Measurements from ENCODE around the gene GYPC. TPM values are rescaled to one million over a fixed set of nuclear protein-coding genes. Genes with fewer than 3 reads are reported as not detected.
"Not testable (repeated sequence)": the region's sequence is repeated elsewhere in the genome, so short reads cannot be mapped to it uniquely, and the experiment has no call there.

Gene GYPC
- total RNA-seq, 1 experiment from 2014 or later: 4.1 TPM

DNA sequence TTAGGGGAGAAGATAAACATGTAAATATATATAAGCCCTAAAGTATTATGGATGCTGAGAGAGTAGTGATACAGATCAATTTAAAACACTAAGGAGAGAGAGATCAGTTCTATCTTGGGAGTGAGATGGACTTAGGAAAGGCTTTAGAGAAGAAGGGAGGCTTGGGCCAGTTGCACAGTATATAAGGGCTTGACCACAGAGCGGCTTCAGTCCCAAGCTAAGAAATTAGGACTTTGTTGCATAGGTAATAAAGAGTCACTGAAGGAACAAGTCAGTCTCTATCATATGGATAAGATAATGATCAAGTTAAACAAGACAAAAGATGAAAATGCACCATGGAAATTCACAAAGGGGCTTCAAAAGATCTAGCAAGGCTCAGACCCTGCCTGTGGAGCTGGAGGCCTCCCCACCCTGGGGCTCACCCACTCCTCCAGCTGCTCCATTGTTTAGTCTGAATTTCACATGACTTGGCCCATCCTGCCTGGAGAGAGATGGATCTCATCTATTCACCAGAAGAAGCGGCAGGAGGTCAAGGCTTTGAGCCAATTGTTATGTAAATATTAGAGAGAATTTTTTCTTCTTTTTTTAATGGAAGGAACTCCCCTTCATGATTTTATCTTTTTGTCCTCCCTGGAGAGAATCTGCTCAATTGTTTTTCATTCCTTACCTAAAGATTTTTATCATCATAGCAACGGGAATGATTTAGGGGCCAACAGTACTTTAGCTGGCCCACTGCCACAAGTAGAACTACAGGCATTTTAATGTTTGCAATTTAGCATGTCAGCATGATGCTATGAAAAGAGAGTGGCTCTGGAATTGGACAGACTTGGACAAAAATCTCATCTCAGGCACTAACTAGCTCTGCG, 44.0 kb downstream of the GYPC start:
- no peak for DNase-seq (ENCODE audit: low read depth)

DNA sequence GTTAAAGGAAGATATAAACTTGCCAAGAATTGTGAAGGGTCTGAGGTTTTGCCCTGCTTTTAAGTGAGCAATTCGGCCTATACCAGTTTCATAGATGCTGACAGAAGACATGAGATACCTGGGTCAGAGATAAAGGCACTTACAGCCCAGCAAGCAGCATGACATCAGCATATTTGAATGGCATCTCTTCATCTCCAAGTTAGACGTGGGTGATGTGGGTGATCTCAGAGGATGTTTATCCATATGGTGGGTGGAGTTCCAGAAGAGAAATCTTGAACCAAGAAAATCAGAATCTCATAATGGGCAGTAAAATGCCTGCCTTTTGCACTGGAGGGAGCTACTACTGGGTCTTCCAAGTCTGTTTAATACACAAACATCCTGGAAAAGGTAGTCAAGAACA, 44.7 kb downstream of the GYPC start:
- DNase-seq (ENCODE audit: low read depth): no peak

DNA sequence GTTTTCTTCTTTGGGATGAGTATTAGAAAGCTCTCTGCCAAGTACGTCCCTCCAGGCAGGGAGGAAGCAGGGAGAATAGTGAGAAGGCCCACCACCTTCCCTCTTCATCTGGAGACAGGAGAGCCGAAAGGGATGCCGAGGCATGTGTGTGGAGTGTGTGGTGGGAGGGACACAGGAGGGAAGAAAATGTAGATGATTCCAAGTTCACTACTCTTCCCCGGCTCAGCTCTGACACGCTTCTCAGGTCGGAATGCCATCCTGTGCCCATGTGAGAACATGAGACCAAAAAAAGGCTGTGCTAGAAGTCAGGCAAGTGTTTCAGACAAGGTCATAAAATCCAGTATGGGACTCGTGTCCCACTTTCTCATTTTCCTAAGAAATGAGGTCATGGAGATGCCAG, 47.4 kb downstream of the GYPC start:
- DNase-seq (ENCODE audit: low read depth): no peak

DNA sequence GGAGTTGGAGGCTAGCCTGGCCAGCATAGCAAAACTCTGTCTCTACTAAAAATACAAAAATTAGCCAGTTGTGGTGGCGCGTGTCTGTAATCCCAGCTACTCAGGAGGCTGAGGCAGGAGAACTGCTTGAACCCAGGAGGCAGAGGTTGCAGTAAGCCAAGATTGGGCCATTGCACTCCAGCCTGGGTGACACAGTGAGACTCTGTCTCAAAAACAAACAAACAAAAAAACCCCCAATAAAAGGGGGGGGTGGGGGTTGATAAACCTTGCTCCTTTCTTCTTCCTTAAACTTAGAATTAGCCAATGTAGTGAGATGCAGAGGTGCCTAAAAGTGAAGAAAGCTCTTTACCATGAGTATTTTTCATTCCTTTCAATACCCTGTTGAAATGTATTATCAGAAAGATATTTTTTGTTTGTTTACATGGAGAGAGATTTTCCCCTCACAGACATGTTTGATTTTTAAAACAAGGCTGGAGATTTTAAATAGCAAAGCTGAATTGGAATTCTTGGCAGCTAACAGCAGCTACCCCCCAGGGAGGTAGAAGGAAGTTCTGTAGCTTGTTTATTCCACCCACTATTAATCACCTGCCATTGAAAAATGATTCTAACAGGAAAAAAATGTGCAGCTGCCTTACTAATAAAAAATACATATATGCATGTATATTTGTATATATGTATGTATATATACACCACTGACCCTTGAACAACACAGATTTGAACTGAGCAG, 48.6 kb downstream of the GYPC start:
- DNase-seq (ENCODE audit: low read depth): peak; percentile 11

DNA sequence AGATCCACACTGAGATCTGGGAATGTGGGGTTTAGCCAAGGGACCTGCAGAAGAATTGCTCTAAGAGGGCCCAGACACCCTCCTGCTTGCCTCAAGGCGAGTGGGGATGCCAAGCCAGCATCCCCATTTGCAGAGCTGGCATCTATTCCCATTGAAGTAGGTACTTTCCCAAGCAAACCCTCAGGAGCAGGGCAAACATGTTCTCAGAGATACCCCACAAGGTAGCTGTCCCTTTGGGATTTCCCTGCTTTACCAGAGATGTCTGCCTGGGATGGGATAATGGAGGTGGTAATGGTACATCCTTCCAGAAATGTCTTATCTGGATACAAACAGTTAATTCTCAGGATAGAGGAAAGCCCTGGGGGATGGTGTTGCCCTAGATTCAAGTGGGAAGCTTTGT, 51.2 kb downstream of the GYPC start:
- no peak for DNase-seq (ENCODE audit: low read depth)

DNA sequence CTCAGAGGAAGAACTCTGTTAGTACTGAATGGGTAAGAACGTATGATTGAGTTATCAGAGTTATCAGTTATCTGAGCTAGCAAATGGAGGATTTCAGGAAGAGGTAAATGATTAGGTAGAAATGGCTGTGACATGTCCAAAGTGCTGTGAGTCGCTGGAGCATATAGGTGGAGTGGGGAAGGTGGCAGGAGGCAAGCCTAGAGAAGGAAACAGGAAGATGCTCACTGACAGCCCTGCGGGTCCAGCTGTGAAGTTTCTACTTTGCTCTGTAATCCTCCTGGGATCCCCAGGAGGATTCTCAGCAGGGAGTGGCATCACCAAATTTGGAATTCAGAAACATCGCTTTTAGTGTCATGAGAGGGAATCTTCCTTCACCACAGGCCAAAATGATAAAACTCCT, 52.0 kb downstream of the GYPC start:
- DNase-seq (ENCODE audit: low read depth): no peak

DNA sequence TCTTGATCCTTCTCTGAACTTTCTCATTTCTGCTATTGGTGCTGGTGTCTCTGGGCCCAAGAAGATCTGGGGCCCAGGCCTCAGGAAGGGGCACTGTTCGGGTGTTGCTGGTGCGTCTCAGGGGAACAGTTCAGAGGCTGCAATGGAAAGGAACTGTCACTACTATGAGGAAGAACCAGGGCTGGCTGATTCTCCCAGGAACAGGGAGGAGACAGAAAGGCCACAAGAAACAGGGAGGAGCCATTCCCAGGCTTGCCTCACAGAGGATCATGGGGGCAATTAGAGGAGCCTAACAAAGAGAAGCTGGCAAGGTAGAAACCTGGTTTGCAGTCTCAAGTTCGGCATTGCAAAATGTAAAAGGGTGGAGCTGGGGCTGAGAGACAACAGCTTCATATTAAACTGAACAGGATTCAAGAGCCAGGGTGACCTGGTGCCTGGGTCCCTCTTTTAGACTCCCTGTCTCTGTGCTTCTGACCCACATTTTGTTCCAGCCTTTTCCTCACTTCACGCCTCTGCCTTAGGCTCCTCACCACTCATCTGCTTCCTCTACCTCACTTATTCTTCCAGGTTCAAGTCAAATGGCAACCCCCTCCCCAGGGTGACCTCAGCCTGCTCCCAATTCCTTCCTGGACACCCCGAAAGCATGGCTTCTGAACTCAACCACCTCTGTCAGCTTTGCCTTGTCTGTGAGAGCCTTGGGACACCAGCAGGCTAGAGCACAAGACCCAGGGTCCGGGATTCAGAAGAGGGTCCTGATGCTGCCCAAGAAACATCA, 58.4 kb downstream of the GYPC start:
- DNase-seq (ENCODE audit: low read depth): no peak

DNA sequence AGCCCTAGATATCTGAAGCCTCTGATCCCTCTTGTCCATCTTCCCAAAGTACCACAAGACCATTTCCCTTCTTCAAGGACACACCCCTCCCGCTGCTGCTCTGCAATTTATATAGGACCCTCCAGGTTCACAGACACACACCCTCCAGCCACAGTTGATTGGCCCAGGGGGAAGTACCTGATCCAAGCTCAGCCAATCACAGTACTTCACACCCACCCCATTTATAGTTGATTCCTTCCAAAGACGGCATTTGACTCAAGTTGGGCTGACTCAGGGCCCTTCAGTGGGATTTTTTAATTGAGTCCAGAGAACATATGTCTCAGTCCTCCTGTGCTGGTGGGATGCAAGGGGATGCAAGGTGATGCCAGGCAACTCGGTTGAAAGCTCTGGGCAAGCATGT, 59.2 kb downstream of the GYPC start:
- no peak for DNase-seq (ENCODE audit: low read depth)

DNA sequence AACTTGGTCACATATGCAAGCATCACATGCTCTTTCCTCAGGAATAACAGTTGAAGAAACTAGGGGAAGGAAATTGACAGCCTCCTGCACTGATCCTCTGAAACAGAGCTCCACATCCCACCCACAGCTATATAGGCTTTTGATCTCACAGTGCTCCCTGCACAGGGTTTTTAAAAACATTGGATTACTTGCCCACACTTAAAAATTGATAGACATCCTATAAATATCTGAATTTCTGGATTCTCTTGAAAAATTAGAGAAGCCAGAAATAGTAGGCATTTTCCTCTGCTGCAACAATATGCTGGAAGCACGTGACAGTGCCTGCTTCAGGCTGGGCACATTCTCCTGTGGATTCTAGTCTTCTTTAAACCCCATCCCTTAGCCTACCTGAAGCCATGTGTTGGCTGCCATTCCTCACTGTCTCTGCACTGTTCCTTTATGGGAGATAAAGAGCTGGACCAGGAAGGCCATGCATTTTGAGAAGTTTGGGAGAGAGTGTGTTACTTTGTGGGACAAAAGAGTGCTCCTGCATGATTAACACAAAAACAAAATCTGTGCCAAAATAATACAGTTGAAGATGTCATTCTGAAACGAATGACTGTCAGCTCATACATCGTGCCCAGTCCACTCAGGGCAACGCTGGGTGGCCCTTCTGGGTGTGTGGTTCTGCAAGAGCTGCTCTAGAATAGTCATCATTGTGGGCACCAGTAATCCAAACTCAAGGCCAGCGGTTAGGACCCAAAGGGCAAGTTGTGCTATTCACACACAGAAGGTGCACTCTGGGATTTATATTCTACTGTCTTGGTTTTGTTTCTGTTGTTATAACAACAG, 59.8 kb downstream of the GYPC start:
- DNase-seq (ENCODE audit: low read depth): no peak

DNA sequence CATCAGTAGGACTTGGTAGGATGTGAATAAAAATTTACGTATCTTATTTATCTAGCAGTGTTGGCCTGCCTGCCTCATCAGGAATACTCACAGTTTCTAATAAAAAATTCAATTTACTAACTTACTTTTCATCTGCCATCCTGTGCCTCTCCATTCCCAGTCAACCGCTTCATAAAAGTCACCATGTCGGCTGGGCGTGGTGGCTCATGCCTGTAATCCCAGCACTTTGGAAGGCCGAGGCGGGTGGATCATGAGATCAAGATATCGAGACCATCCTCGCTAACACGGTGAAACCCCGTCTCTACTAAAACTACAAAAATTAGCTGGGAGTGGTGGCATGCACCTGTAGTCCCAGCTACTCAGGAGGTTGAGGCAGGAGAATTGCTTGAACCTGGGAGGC, 61.3 kb downstream of the GYPC start:
- not testable (repeated sequence) for DNase-seq (ENCODE audit: low read depth)

DNA sequence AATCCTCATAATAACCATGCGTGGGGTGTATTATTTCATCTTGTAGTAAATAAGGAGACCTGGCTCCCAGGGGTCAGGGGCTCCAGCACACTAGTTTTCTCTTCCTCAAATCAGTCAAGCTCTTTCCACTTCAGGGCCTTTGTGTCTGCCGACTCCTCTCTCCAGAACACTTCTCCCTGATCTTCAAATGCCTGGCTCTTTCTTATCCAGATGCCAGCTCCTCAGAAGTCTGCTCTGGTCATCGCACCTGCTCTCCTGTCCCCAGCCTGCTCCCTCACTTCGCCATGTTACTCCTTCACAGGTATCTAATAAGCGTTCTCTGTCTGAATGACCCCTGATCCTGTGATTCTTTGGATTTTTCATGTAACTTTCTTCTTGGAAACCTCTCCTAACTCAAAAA, 62.0 kb downstream of the GYPC start:
- DNase-seq (ENCODE audit: low read depth): no peak

DNA sequence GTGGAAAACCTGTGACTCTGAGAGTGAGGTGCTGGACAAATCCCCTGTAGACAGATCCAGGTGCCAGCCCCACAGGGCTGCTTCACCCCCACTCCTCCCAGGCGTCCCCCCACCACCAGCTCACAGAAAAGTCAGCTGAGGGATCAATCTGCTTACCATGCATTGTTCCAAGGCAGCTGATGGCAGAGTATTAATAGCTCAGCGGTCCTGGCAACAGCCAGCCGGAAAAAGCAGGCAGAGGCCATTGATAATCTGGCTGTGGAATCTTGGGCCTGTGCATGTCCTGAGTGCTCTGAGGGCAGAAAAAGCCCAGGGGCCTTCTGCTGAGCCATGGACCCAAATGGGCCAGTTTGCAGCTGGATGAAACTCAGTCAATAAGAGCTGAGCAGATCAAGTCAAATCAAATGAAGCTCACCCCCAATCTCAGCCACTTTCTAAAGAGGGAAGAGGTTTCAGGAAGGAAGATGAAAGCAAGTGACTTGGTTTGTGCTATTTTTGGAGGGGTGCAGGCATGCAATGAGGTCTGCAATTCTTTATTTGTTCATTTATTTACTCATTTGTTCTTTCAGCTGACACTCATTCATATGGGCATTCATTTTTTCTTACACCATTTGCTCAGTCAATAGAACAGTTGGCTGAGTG, 63.4 kb downstream of the GYPC start:
- DNase-seq (ENCODE audit: low read depth): no peak

DNA sequence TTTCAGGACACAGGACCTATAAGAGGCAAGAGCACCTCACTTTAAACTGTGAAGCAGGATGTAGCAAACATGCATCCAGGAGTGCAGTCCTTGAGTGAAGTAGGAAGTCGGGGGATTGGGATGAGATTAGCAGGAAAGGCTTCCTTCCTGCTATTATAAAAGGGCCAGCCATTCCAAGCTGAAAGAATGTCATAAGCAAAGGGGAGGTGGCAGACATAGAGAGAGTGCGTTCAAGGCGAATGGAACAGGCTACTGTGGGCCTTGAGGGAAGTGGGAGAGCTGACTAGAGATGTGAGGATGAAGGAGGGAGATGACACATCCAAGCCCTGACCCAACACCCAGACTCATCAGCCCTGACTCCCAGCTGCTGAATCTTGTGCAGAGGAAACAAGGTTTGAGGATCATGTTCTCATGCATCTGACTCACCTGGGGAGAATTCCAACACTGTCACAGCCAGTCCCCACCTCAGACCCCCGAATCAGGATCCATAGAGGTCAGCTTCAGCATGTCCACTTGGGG, 63.9 kb downstream of the GYPC start:
- DNase-seq (ENCODE audit: low read depth): peak; percentile 46

DNA sequence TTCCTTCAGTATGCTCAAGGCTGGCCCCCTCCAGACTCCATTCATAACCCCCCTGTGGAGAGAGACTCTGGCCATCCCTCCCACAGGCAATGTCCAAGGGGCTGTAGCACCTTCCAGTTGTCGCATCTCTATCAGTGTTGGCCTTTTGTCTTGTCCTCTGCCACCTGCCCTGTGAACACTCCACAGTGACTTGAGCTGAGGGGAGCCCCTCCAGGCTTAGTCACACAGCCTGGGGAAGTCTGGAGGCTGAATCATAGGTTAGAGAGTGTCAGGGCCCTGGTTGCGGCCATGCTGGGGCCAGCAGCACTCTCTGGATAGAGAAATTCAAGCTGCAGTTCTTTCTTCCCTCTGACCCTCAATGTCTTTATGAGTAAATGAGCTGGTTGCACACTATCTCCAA, 64.7 kb downstream of the GYPC start:
- peak; percentile 48 for DNase-seq (ENCODE audit: low read depth)

DNA sequence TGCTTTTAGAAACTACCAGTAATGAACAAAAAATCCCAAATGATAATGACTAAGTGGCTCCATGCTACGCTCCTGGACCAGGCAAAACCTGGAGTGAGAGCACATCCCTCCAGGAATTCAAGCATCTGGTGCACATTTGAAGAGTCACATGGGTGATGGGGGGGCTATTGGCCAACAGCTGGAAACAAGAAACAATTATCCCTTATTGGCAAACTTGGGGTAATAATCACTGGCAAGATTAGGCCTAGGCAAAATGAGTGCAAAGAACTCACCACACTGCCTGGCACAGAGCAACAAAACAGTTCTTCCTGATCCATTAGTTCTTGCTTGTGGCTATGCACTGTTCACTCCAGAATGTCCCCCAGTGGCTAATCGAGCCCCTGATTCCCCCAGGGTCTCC, 66.1 kb downstream of the GYPC start:
- DNase-seq (ENCODE audit: low read depth): no peak

DNA sequence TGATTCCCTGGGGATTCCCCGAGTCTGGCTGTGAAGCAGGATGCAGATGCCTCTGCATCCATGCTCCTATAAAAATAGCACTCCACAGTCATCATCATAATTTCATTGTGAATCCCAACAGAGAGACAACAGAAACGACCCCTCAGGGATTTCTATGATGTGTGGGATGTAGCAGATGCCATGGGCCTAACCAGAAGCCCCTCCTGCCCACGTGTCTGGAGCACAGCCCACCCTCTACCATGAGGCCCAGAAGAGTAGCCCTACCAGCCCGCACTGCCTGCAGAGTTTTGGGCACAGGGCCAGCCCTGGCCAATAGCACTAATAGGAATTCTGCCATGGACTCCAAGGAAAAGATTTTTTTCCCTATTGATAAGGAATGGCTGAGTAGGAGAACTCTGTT, 66.6 kb downstream of the GYPC start:
- DNase-seq (ENCODE audit: low read depth): no peak

DNA sequence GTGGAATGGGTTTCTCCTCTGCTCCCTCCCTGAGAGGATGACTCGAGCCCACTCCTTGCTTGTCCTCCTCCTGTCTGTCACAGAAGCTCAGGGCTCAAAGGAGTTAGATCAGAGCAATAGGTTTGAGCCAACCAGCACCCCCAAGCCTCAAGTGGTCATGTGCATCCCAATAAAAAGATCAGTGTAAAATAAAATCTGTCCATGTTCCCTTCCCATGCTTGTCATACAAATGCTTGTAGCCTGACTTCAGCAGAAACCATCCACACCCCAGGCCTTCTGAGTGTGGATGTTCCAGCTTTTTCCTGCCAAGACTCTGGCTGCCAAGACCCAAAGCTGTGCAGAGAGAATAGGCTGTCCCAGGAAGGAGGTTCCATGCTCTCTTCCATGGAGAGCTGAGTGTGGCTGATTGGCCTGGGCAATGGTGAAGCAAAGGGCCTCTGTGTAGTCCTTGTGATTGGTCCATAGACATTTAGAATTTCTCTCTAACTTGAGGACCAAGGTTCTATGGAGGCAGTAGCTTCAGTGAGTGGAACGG, 67.4 kb downstream of the GYPC start:
- no peak for DNase-seq (ENCODE audit: low read depth)

DNA sequence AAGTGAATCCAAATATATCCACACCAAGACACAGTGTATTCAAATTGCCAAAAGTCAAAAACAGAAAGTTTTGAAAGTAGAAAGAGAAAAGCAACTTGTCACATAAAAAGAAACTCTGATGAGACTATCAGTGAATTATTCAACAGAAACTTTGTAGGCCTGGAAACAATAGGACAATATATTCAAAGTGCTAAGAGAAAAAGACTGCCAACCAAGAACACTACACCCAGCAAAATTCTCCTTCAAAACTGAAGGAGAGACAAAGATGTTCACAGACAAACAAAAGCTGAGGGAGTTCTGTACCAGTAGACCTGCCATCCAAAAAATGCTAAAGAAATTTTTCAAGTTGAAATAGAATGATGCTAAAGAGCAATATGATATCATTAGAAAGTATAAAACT, 69.6 kb downstream of the GYPC start:
- no peak for DNase-seq (ENCODE audit: low read depth)

DNA sequence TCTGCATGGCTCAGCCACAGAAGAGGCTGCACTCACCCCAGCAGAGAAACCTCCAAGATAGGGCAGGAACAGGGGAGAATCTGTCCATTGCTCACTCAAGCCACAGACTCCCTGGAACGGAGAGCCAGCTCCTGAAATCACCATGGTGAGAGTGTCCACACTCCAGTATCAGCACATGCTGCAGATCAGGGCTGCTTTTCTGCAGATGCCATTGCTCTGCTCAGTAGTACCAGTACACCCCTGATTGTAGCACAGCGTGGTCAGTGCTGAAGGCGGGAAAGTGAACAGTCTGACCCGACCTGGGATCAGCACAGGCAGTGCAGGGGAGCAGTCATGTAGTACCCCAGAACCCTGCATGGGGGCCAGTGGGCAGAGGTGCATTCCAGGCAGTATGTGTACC, 73.9 kb downstream of the GYPC start:
- no peak for DNase-seq (ENCODE audit: low read depth)

DNA sequence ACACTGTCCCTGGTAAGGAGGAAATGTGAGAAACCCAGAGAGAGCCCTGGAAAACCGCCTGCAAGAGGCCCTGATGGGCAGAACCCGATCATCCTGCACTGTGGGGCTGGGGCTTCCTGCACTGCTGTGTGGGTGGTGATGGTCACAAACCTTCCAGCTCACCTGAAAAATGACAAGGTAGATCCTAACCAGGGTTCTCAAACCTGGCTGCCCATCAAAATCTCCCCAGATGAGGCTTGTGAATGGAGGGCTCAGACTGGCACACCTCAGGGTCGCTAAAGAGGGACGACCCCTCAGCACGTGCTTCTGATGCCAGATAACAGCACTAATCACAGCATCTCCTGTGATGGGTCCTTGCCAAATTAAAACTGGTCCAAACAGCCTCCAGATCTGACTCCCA, 74.7 kb downstream of the GYPC start:
- no peak for DNase-seq (ENCODE audit: low read depth)

DNA sequence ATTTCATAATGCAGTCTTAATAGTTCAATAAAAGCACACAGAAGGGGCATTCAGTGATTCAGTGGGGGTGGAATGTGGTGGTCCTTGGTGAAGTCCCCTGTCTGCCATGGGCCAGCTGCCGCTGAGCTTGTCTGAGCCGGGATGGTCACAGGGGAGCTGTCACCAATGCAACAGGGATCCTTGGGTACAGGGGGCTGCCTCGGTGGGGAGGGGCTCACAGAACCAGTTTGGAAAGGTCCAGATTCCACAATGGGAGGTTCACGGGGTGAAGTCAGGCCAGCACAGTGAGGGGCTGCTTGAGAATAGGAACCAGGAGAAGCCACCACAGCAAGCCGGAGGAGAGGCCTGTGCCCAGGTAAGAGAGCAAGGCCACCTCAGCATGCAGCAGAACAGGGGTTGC, 75.4 kb downstream of the GYPC start:
- no peak for DNase-seq (ENCODE audit: low read depth)

Data from M059J (cell line).